Trophoblast cell (in vitro differentiated cells and primary cell): ENCODE measurements around the gene PTPRE.

Experiments used
- DNase-seq, 2 donors: peaks; one replicate each; pipeline ENCODE4 v3.0.0-alpha.2; 2016
- H2AFZ ChIP-seq: 2 replicates; pipeline ENCODE4 v1.6.1; 2013; ENCODE audit warnings: low read length, moderate library complexity, mild to moderate bottlenecking; ENCODE audit not compliant: insufficient read depth, poor library complexity
- H2AK5ac ChIP-seq: 2 replicates; pipeline ENCODE4 v1.6.1; 2013; ENCODE audit warnings: mild to moderate bottlenecking, low read length
- H2BK120ac ChIP-seq: 2 replicates; pipeline ENCODE4 v1.6.1; 2013; ENCODE audit warnings: low read length, mild to moderate bottlenecking, moderate library complexity; ENCODE audit not compliant: insufficient read depth, poor library complexity
- H2BK12ac ChIP-seq: 2 replicates; pipeline ENCODE4 v1.6.1; 2013; ENCODE audit warnings: mild to moderate bottlenecking, low read length, moderate library complexity
- H2BK5ac ChIP-seq: 2 replicates; pipeline ENCODE4 v1.6.1; 2013; ENCODE audit warnings: low read length, low read depth, moderate library complexity, mild to moderate bottlenecking; ENCODE audit not compliant: poor library complexity
- H3K14ac ChIP-seq: 2 replicates; pipeline ENCODE4 v1.6.1; 2013; ENCODE audit warnings: mild to moderate bottlenecking, low read length
- H3K18ac ChIP-seq: 2 replicates; pipeline ENCODE4 v1.6.1; 2013; ENCODE audit warnings: mild to moderate bottlenecking, low read length
- H3K23ac ChIP-seq: 2 replicates; pipeline ENCODE4 v1.6.1; 2013; ENCODE audit warnings: low read length
- H3K27ac ChIP-seq: 2 replicates; pipeline ENCODE4 v1.5.1; 2013; ENCODE audit warnings: low read depth, mild to moderate bottlenecking, inconsistent platforms, low read length, moderate library complexity
- H3K27me3 ChIP-seq: 2 replicates; pipeline ENCODE4 v1.6.1; 2013; ENCODE audit warnings: inconsistent platforms, mild to moderate bottlenecking, low read length, moderate library complexity; ENCODE audit not compliant: insufficient read depth
- H3K36me3 ChIP-seq, 2 experiments: 1 replicate in 1 of 2; 2 replicates in 1 of 2; pipeline ENCODE4 v1.6.1; 2013; ENCODE audit warnings: low read length in 2 of 2, mild to moderate bottlenecking in 2 of 2, moderate library complexity in 1 of 2; ENCODE audit not compliant: insufficient read depth in 2 of 2, control insufficient read depth in 1 of 2
- H3K4ac ChIP-seq: 2 replicates; pipeline ENCODE4 v1.6.1; 2013; ENCODE audit warnings: low read depth, mild to moderate bottlenecking, low read length, moderate library complexity
- H3K4me1 ChIP-seq, 2 experiments: 1 replicate in 1 of 2; 2 replicates in 1 of 2; pipeline ENCODE4 v1.6.1; 2013; ENCODE audit warnings: low read length in 2 of 2, mild to moderate bottlenecking in 2 of 2, moderate library complexity in 1 of 2; ENCODE audit not compliant: insufficient read depth in 2 of 2, control insufficient read depth in 1 of 2
- H3K4me2 ChIP-seq: 2 replicates; pipeline ENCODE4 v1.6.1; 2013; ENCODE audit warnings: inconsistent platforms, mild to moderate bottlenecking, low read length, moderate library complexity
- H3K4me3 ChIP-seq: 2 replicates; pipeline ENCODE4 v1.5.1; 2013; ENCODE audit warnings: mild to moderate bottlenecking, low read depth, low read length, inconsistent platforms
- H3K79me1 ChIP-seq: one replicate; pipeline ENCODE4 v1.6.1; 2013; ENCODE audit warnings: low read length
- H3K79me2 ChIP-seq: 2 replicates; pipeline ENCODE4 v1.6.1; 2013; ENCODE audit warnings: low read length, mild to moderate bottlenecking; ENCODE audit not compliant: control insufficient read depth, insufficient read depth, poor library complexity
- H3K9ac ChIP-seq: 2 replicates; pipeline ENCODE4 v1.6.1; 2013; ENCODE audit warnings: mild to moderate bottlenecking, low read length
- H3K9me3 ChIP-seq: 2 replicates; pipeline ENCODE4 v1.6.1; 2013; ENCODE audit warnings: low read depth, mild to moderate bottlenecking, control low read depth, inconsistent platforms, low read length; ENCODE audit not compliant: insufficient read depth
- H4K12ac ChIP-seq: 2 replicates; pipeline ENCODE4 v1.6.1; 2013; ENCODE audit warnings: low read depth, mild to moderate bottlenecking, low read length, moderate library complexity
- H4K8ac ChIP-seq: 2 replicates; pipeline ENCODE4 v1.6.1; 2013; ENCODE audit warnings: low read depth, mild to moderate bottlenecking, low read length, moderate library complexity
- H4K91ac ChIP-seq: one replicate; pipeline ENCODE4 v1.6.1; 2013; ENCODE audit warnings: low read depth, mild to moderate bottlenecking, low read length, moderate library complexity
- WGBS: extraction: QIAGEN DNeasy Blood & Tissue Kit; methylation state at CpG from one replicate; pipeline ENCODE4 v1.1.7; 2013; ENCODE audit warnings: missing lambda C conversion rate; ENCODE audit not compliant: insufficient read length, insufficient coverage; ENCODE audit errors: extremely low coverage; 5-methylcytosine and 5-hydroxymethylcytosine counted together

The PTPRE gene

GRCh38 chr10:127978481-127978880 is 71.6 kb downstream of the PTPRE start:
- no peak overlapping the region for H4K12ac ChIP-seq

GRCh38 chr10:127979045-127979444 is 72.1 kb downstream of the PTPRE start:
- no peak for DNase-seq
- H3K36me3 ChIP-seq: no peaks in the 10 kb centered on the region
- H3K9ac ChIP-seq: no peak overlapping the region
- H3K79me2 ChIP-seq: no peaks in the 10 kb centered on the region
- H3K4me1 ChIP-seq: peaks cover 2 to 3% of the 10 kb centered on the region in 2 experiments
- H2BK12ac ChIP-seq: no peak overlapping the region
- H3K18ac ChIP-seq: no peak overlapping the region
- no peak overlapping the region for H2BK5ac ChIP-seq
- no peak overlapping the region for H4K91ac ChIP-seq
- no peak overlapping the region for H3K4me3 ChIP-seq
- no peaks in the 10 kb centered on the region for H3K79me1 ChIP-seq
- WGBS: no CpG with 5 or more reads among the region's 5 CpGs
- H2AK5ac ChIP-seq: no peak overlapping the region
- no peaks in the 10 kb centered on the region for H3K27me3 ChIP-seq
- no peak overlapping the region for H3K14ac ChIP-seq
- no peak overlapping the region for H3K27ac ChIP-seq
- H3K4ac ChIP-seq: no peak overlapping the region
- H3K23ac ChIP-seq: no peak overlapping the region
- H3K9me3 ChIP-seq: no peaks in the 10 kb centered on the region
- H2BK120ac ChIP-seq: no peak overlapping the region
- H4K8ac ChIP-seq: no peak overlapping the region
- no peak overlapping the region for H4K12ac ChIP-seq
- no peak overlapping the region for H3K4me2 ChIP-seq
- no peak overlapping the region for H2AFZ ChIP-seq

More at GRCh38 chr10:127978481-127978880, 71.6 kb downstream of the PTPRE start:
- H4K91ac ChIP-seq: no peak overlapping the region
- H3K4ac ChIP-seq: no peak overlapping the region
- H2AK5ac ChIP-seq: no peak overlapping the region
- no peaks in the 10 kb centered on the region for H3K79me2 ChIP-seq
- H2AFZ ChIP-seq: no peak overlapping the region
- no peak overlapping the region for H2BK5ac ChIP-seq
- H3K36me3 ChIP-seq: no peaks in the 10 kb centered on the region
- H2BK120ac ChIP-seq: no peak overlapping the region
- no peak overlapping the region for H2BK12ac ChIP-seq
- H3K4me3 ChIP-seq: no peak overlapping the region
- no peaks in the 10 kb centered on the region for H3K9me3 ChIP-seq
- H4K8ac ChIP-seq: no peak overlapping the region
- no peak overlapping the region for H3K23ac ChIP-seq
- no peak overlapping the region for H3K4me2 ChIP-seq
- H3K18ac ChIP-seq: no peak overlapping the region
- no peak overlapping the region for H3K27ac ChIP-seq
- no peaks in the 10 kb centered on the region for H3K79me1 ChIP-seq
- DNase-seq: no peak
- no peak overlapping the region for H3K14ac ChIP-seq
- H3K9ac ChIP-seq: no peak overlapping the region
- no CpG with 5 or more reads among the region's 9 CpGs for WGBS
- H3K4me1 ChIP-seq: peaks cover 2 to 3% of the 10 kb centered on the region in 2 experiments
- no peaks in the 10 kb centered on the region for H3K27me3 ChIP-seq

- Histone ChIP-seq H3K9ac (no peak overlapping the region), H2AFZ (no peak overlapping the region), H3K79me2 (no peaks in the 10 kb centered on the region), H3K4me1 (peaks cover 2 to 3% of the 10 kb centered on the region in 2 experiments), H3K27me3 (no peaks in the 10 kb centered on the region), H4K8ac (no peak overlapping the region), H2BK120ac (no peak overlapping the region), H4K12ac (no peak overlapping the region), H3K4me3 (no peak overlapping the region), H3K14ac (no peak overlapping the region), H3K9me3 (no peaks in the 10 kb centered on the region), H3K4me2 (no peak overlapping the region), H3K18ac (no peak overlapping the region), H2BK12ac (no peak overlapping the region), H4K91ac (no peak overlapping the region), H3K36me3 (no peaks in the 10 kb centered on the region), H3K79me1 (no peaks in the 10 kb centered on the region), H3K4ac (no peak overlapping the region), H3K23ac (no peak overlapping the region), H2AK5ac (no peak overlapping the region), H2BK5ac (no peak overlapping the region), H3K27ac (no peak overlapping the region)
- no CpG with 5 or more reads among the region's 2 CpGs for WGBS
- no peak for DNase-seq
These were observed 72.7 kb downstream of the PTPRE start for GRCh38 chr10:127979566-127979965.

- no peaks in the 10 kb centered on the region for H3K27me3 ChIP-seq
- no peak overlapping the region for H3K4ac ChIP-seq
- no peaks in the 10 kb centered on the region for H3K36me3 ChIP-seq
- no peaks in the 10 kb centered on the region for H3K79me2 ChIP-seq
- DNase-seq: no peak
- WGBS: no CpG with 5 or more reads among the region's 4 CpGs
- H3K23ac ChIP-seq: no peak overlapping the region
- no peaks in the 10 kb centered on the region for H3K79me1 ChIP-seq
- H2AFZ ChIP-seq: no peak overlapping the region
- no peak overlapping the region for H2AK5ac ChIP-seq
- H3K4me1 ChIP-seq: peaks cover 2 to 3% of the 10 kb centered on the region in 2 experiments
- no peak overlapping the region for H4K91ac ChIP-seq
- no peak overlapping the region for H3K14ac ChIP-seq
- no peak overlapping the region for H2BK12ac ChIP-seq
- H4K12ac ChIP-seq: no peak overlapping the region
- no peak overlapping the region for H3K27ac ChIP-seq
- no peak overlapping the region for H3K9ac ChIP-seq
- no peak overlapping the region for H3K18ac ChIP-seq
- H3K9me3 ChIP-seq: no peaks in the 10 kb centered on the region
- no peak overlapping the region for H3K4me2 ChIP-seq
- H2BK5ac ChIP-seq: no peak overlapping the region
- H3K4me3 ChIP-seq: no peak overlapping the region
- no peak overlapping the region for H4K8ac ChIP-seq
- no peak overlapping the region for H2BK120ac ChIP-seq
These were observed 74.0 kb downstream of the PTPRE start for GRCh38 chr10:127980898-127981297.
